ENCODE measurements around the gene RPTOR.

The RPTOR gene

GRCh38 chr17:80738020-80738808, 193.6 kb downstream of the RPTOR start:
- Histone ChIP-seq H2BK12ac (ENCODE audit: low read length) (no peak overlapping the region), H3K9ac (ENCODE audit: low read depth, low read length, poor library complexity) (peak overlapping the region; percentile 65), H3K36me3 (replicated peaks in 1 of 2; ENCODE audit: control insufficient read depth in 2 of 2, insufficient read depth in 2 of 2, low read length in 2 of 2) (peaks cover 12 to 16% of the 10 kb centered on the region in 2 donors), H4K8ac (ENCODE audit: low read depth, low read length) (no peak overlapping the region), H3K14ac (ENCODE audit: low read length) (no peak overlapping the region), H3K4me1 (ENCODE audit: control insufficient read depth in 2 of 2, insufficient read depth in 1 of 2, low read depth in 1 of 2, low read length in 2 of 2) (peaks cover 5 to 6% of the 10 kb centered on the region in 2 donors), H3K4me2 (ENCODE audit: insufficient read depth, low read length, poor library complexity, severe bottlenecking) (no peak overlapping the region), H3K23ac (ENCODE audit: low read depth, low read length, poor library complexity) (peak overlapping the region; percentile 13), H2BK120ac (ENCODE audit: low read depth, low read length) (peak overlapping the region; percentile 68), H2AK5ac (ENCODE audit: low read depth, low read length) (peak overlapping the region; percentile 58), H2BK15ac (ENCODE audit: low read length) (no peak overlapping the region), H3K4ac (ENCODE audit: low read length) (no peak overlapping the region), H2BK5ac (ENCODE audit: low read length) (peak overlapping the region; percentile 79), H4K91ac (ENCODE audit: low read depth, low read length, poor library complexity) (no peak overlapping the region), H3K18ac (ENCODE audit: low read length) (peak overlapping the region; percentile 46), H3K27ac (replicated peaks; ENCODE audit: low read length) (no peak overlapping the region), H3K9me3 (replicated peaks in 1 of 2; ENCODE audit: control insufficient read depth in 2 of 2, insufficient read depth in 1 of 2, low read depth in 1 of 2, low read length in 2 of 2) (peaks cover 8 to 14% of the 10 kb centered on the region in 2 donors), H3K4me3 (ENCODE audit: low read length in 2 of 2) (no peak overlapping the region), H2AFZ (ENCODE audit: low read length) (no peak overlapping the region), H3K79me1 (ENCODE audit: low read depth, low read length) (peaks cover 3% of the 10 kb centered on the region), H3K27me3 (ENCODE audit: control insufficient read depth in 3 of 3, insufficient read depth in 3 of 3, low read depth in 1 of 3, low read length in 3 of 3) (no peaks in the 10 kb centered on the region)
- no peak for DNase-seq (ENCODE audit: low spot score)
- WGBS, 2 donors (ENCODE audit: extremely low coverage in 2 of 2, insufficient read length in 2 of 2, insufficient replicate concordance in 1 of 2), result no CpG with 5 or more reads among the region's 17 CpGs

- no peak overlapping the region for H2BK15ac ChIP-seq (ENCODE audit: low read length)
- peaks cover 3% of the 10 kb centered on the region for H3K79me1 ChIP-seq (ENCODE audit: low read depth, low read length)
- DNase-seq (ENCODE audit: low spot score), result no peak
- H3K4me3 ChIP-seq (ENCODE audit: low read length in 2 of 2), result no peak overlapping the region
- H3K14ac ChIP-seq (ENCODE audit: low read length), result no peak overlapping the region
- H3K18ac ChIP-seq (ENCODE audit: low read length), result no peak overlapping the region
- no CpG with 5 or more reads among the region's 21 CpGs for WGBS, 2 donors (ENCODE audit: extremely low coverage in 2 of 2, insufficient read length in 2 of 2, insufficient replicate concordance in 1 of 2)
- peaks cover 8 to 14% of the 10 kb centered on the region in 2 donors for H3K9me3 ChIP-seq (replicated peaks in 1 of 2; ENCODE audit: control insufficient read depth in 2 of 2, insufficient read depth in 1 of 2, low read depth in 1 of 2, low read length in 2 of 2)
- H2BK12ac ChIP-seq (ENCODE audit: low read length), result no peak overlapping the region
- no peak overlapping the region for H4K91ac ChIP-seq (ENCODE audit: low read depth, low read length, poor library complexity)
- H3K27me3 ChIP-seq (ENCODE audit: control insufficient read depth in 3 of 3, insufficient read depth in 3 of 3, low read depth in 1 of 3, low read length in 3 of 3), result no peaks in the 10 kb centered on the region
- H3K4me1 ChIP-seq (ENCODE audit: control insufficient read depth in 2 of 2, insufficient read depth in 1 of 2, low read depth in 1 of 2, low read length in 2 of 2), result peaks cover 0 to 2% of the 10 kb centered on the region in 2 donors
- no peak overlapping the region for H3K9ac ChIP-seq (ENCODE audit: low read depth, low read length, poor library complexity)
- no peak overlapping the region for H2AFZ ChIP-seq (ENCODE audit: low read length)
- H3K27ac ChIP-seq (replicated peaks; ENCODE audit: low read length), result no peak overlapping the region
- no peak overlapping the region for H2BK120ac ChIP-seq (ENCODE audit: low read depth, low read length)
- no peak overlapping the region for H2BK5ac ChIP-seq (ENCODE audit: low read length)
- peaks cover 12 to 16% of the 10 kb centered on the region in 2 donors for H3K36me3 ChIP-seq (replicated peaks in 1 of 2; ENCODE audit: control insufficient read depth in 2 of 2, insufficient read depth in 2 of 2, low read length in 2 of 2)
- no peak overlapping the region for H4K8ac ChIP-seq (ENCODE audit: low read depth, low read length)
- no peak overlapping the region for H3K4ac ChIP-seq (ENCODE audit: low read length)
- H2AK5ac ChIP-seq (ENCODE audit: low read depth, low read length), result no peak overlapping the region
- H3K4me2 ChIP-seq (ENCODE audit: insufficient read depth, low read length, poor library complexity, severe bottlenecking), result no peak overlapping the region
- no peak overlapping the region for H3K23ac ChIP-seq (ENCODE audit: low read depth, low read length, poor library complexity)
These were observed 194.5 kb downstream of the RPTOR start for GRCh38 chr17:80738987-80739730.

GRCh38 chr17:80740141-80740540, 195.5 kb downstream of the RPTOR start:
- Histone ChIP-seq H3K27me3 (ENCODE audit: control insufficient read depth in 3 of 3, insufficient read depth in 3 of 3, low read depth in 1 of 3, low read length in 3 of 3) (no peaks in the 10 kb centered on the region), H3K14ac (ENCODE audit: low read length) (no peak overlapping the region), H2AK5ac (ENCODE audit: low read depth, low read length) (no peak overlapping the region), H2AFZ (ENCODE audit: low read length) (no peak overlapping the region), H3K18ac (ENCODE audit: low read length) (no peak overlapping the region), H4K91ac (ENCODE audit: low read depth, low read length, poor library complexity) (no peak overlapping the region), H4K8ac (ENCODE audit: low read depth, low read length) (no peak overlapping the region), H3K9me3 (replicated peaks in 1 of 2; ENCODE audit: control insufficient read depth in 2 of 2, insufficient read depth in 1 of 2, low read depth in 1 of 2, low read length in 2 of 2) (peaks cover 8 to 14% of the 10 kb centered on the region in 2 donors), H3K79me1 (ENCODE audit: low read depth, low read length) (peaks cover 2% of the 10 kb centered on the region), H3K4me3 (ENCODE audit: low read length in 2 of 2) (no peak overlapping the region), H2BK15ac (ENCODE audit: low read length) (no peak overlapping the region), H3K4me1 (ENCODE audit: control insufficient read depth in 2 of 2, insufficient read depth in 1 of 2, low read depth in 1 of 2, low read length in 2 of 2) (peaks cover 0 to 2% of the 10 kb centered on the region in 2 donors), H2BK120ac (ENCODE audit: low read depth, low read length) (no peak overlapping the region), H2BK12ac (ENCODE audit: low read length) (no peak overlapping the region), H3K27ac (replicated peaks; ENCODE audit: low read length) (no peak overlapping the region), H3K36me3 (replicated peaks in 1 of 2; ENCODE audit: control insufficient read depth in 2 of 2, insufficient read depth in 2 of 2, low read length in 2 of 2) (peaks cover 12 to 16% of the 10 kb centered on the region in 2 donors), H3K4me2 (ENCODE audit: insufficient read depth, low read length, poor library complexity, severe bottlenecking) (no peak overlapping the region), H2BK5ac (ENCODE audit: low read length) (no peak overlapping the region), H3K4ac (ENCODE audit: low read length) (no peak overlapping the region), H3K9ac (ENCODE audit: low read depth, low read length, poor library complexity) (no peak overlapping the region), H3K23ac (ENCODE audit: low read depth, low read length, poor library complexity) (no peak overlapping the region)
- no CpG with 5 or more reads among the region's 3 CpGs for WGBS, 2 donors (ENCODE audit: extremely low coverage in 2 of 2, insufficient read length in 2 of 2, insufficient replicate concordance in 1 of 2)
- no peak for DNase-seq (ENCODE audit: low spot score)

- peak overlapping the region; percentile 34 for H3K23ac ChIP-seq (ENCODE audit: low read depth, low read length, poor library complexity)
- H2BK120ac ChIP-seq (ENCODE audit: low read depth, low read length), result no peak overlapping the region
- no peaks in the 10 kb centered on the region for H3K27me3 ChIP-seq (ENCODE audit: control insufficient read depth in 3 of 3, insufficient read depth in 3 of 3, low read depth in 1 of 3, low read length in 3 of 3)
- H4K91ac ChIP-seq (ENCODE audit: low read depth, low read length, poor library complexity), result no peak overlapping the region
- DNase-seq (ENCODE audit: low spot score), result no peak
- peaks cover 12 to 16% of the 10 kb centered on the region in 2 donors for H3K36me3 ChIP-seq (replicated peaks in 1 of 2; ENCODE audit: control insufficient read depth in 2 of 2, insufficient read depth in 2 of 2, low read length in 2 of 2)
- peak overlapping the region; percentile 2 for H2BK12ac ChIP-seq (ENCODE audit: low read length)
- peak overlapping the region; percentile 69 for H2BK5ac ChIP-seq (ENCODE audit: low read length)
- no peak overlapping the region for H3K9ac ChIP-seq (ENCODE audit: low read depth, low read length, poor library complexity)
- H2BK15ac ChIP-seq (ENCODE audit: low read length), result no peak overlapping the region
- no peak overlapping the region for H3K4me3 ChIP-seq (ENCODE audit: low read length in 2 of 2)
- no peak overlapping the region for H3K4me2 ChIP-seq (ENCODE audit: insufficient read depth, low read length, poor library complexity, severe bottlenecking)
- H2AFZ ChIP-seq (ENCODE audit: low read length), result no peak overlapping the region
- H3K4me1 ChIP-seq (ENCODE audit: control insufficient read depth in 2 of 2, insufficient read depth in 1 of 2, low read depth in 1 of 2, low read length in 2 of 2), result peaks cover 0 to 2% of the 10 kb centered on the region in 2 donors
- H2AK5ac ChIP-seq (ENCODE audit: low read depth, low read length), result no peak overlapping the region
- H3K14ac ChIP-seq (ENCODE audit: low read length), result no peak overlapping the region
- no peak overlapping the region for H3K4ac ChIP-seq (ENCODE audit: low read length)
- no peak overlapping the region for H3K18ac ChIP-seq (ENCODE audit: low read length)
- H3K27ac ChIP-seq (replicated peaks; ENCODE audit: low read length), result no peak overlapping the region
- H4K8ac ChIP-seq (ENCODE audit: low read depth, low read length), result no peak overlapping the region
- peaks cover 8 to 14% of the 10 kb centered on the region in 2 donors for H3K9me3 ChIP-seq (replicated peaks in 1 of 2; ENCODE audit: control insufficient read depth in 2 of 2, insufficient read depth in 1 of 2, low read depth in 1 of 2, low read length in 2 of 2)
- WGBS, 2 donors (ENCODE audit: extremely low coverage in 2 of 2, insufficient read length in 2 of 2, insufficient replicate concordance in 1 of 2), result no CpG with 5 or more reads among the region's 8 CpGs
- H3K79me1 ChIP-seq (ENCODE audit: low read depth, low read length), result peaks cover 2% of the 10 kb centered on the region
These were observed 197.5 kb downstream of the RPTOR start for GRCh38 chr17:80742091-80742490.

Measured in neuronal stem cell (in vitro differentiated cells).